ENCODE results near the gene TNFRSF25. TPM values are rescaled to one million over a fixed set of nuclear protein-coding genes. Genes with fewer than 3 reads are reported as not detected.
A peak's percentile ranks its signal among the peaks of the same experiment; 100 is the strongest.

The TNFRSF25 gene
- total and polyA plus RNA-seq, 9 of the 15 experiments (the other 6 are each of a cell fraction or from before 2014, with no cell fraction given), result 0.24 to 0.49 TPM; not detected in 7

DNA sequence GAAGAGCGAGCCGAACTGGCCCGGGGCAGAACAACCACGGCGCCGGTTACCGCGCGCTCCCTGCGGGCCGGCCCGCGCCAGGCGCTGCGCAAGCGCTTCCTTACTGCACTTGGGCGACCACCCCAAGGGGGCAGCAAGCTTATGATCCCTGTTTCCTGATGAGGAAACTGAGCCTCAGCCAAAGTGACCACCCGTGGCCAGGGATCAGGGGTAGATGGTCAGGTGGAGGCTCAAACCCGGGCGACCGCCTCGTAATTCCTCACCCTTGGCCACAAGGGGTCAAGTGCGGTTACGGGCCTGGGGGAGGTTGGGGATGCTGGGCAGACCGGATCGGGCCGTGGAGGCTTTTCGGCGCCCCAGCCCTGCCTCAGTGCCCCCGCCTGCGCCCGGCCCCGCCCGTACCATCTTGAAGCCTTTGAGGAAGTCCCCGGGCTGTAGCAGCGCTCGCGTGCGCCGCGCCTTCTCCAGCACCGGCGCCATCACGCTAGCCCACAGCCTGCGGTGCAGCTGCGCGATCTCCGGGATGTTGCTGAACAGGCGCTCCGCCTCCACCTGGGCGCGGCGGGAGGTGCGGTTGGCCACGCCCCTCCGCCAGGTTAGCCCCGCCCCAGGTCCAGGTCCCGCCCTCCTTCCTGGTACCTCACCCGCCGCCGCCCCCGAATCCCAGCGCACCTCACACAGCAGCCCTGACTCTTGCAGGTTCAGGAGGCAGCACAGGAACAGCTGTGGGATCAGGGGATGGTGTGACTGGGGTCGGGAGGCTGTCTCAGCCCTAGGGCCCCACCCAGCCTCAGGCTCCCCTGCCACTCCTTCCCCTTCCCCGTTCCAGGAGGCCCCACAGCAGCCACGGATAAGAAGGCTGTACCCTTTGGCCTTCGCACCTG lies 5.4 kb upstream of the TNFRSF25 start (continued):
- TF ChIP-seq PCBP1 (IDR thresholded peaks at IDR 0.05; ENCODE audit: low read depth, low read length, poor library complexity, severe bottlenecking) (peak; percentile 28), MYC (IDR thresholded peaks at IDR 0.05; ENCODE audit: low read depth, low read length) (no peak), MYC (CRISPR knock-in tag; IDR thresholded peaks at IDR 0.05; ENCODE audit: borderline replicate concordance, low read depth) (no peak), SP1 (CRISPR knock-in tag; IDR thresholded peaks at IDR 0.05) (peak; percentile 58), NFIX (CRISPR knock-in tag; IDR thresholded peaks at IDR 0.05; ENCODE audit: low read depth) (no peak), ARID2 (IDR thresholded peaks at IDR 0.05) (no peak), TFAP4 (CRISPR knock-in tag; IDR thresholded peaks at IDR 0.05; ENCODE audit: borderline replicate concordance) (peak; percentile 68), SPI1 (IDR thresholded peaks at IDR 0.05; ENCODE audit: borderline replicate concordance, low read depth, low read length) (peak; percentile 49; the same call in 1 of the 2 replicates)
- TF ChIP-seq, protein P1, sequence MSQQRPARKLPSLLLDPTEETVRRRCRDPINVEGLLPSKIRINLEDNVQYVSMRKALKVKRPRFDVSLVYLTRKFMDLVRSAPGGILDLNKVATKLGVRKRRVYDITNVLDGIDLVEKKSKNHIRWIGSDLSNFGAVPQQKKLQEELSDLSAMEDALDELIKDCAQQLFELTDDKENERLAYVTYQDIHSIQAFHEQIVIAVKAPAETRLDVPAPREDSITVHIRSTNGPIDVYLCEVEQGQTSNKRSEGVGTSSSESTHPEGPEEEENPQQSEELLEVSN (IDR thresholded peaks at IDR 0.05; ENCODE audit: borderline replicate concordance in 1 of 2, extremely low read depth in 1 of 2, insufficient read depth in 1 of 2, insufficient read length in 1 of 2, low read depth in 1 of 2, low read length in 1 of 2, poor library complexity in 1 of 2, severe bottlenecking in 1 of 2), result peak in 1 of 2 experiments; percentile 72
- TF ChIP-seq, protein P2, sequence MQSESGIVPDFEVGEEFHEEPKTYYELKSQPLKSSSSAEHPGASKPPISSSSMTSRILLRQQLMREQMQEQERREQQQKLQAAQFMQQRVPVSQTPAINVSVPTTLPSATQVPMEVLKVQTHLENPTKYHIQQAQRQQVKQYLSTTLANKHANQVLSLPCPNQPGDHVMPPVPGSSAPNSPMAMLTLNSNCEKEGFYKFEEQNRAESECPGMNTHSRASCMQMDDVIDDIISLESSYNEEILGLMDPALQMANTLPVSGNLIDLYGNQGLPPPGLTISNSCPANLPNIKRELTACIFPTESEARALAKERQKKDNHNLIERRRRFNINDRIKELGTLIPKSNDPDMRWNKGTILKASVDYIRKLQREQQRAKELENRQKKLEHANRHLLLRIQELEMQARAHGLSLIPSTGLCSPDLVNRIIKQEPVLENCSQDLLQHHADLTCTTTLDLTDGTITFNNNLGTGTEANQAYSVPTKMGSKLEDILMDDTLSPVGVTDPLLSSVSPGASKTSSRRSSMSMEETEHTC (IDR thresholded peaks at IDR 0.05), result no peak
- TF ChIP-seq, protein P3, sequence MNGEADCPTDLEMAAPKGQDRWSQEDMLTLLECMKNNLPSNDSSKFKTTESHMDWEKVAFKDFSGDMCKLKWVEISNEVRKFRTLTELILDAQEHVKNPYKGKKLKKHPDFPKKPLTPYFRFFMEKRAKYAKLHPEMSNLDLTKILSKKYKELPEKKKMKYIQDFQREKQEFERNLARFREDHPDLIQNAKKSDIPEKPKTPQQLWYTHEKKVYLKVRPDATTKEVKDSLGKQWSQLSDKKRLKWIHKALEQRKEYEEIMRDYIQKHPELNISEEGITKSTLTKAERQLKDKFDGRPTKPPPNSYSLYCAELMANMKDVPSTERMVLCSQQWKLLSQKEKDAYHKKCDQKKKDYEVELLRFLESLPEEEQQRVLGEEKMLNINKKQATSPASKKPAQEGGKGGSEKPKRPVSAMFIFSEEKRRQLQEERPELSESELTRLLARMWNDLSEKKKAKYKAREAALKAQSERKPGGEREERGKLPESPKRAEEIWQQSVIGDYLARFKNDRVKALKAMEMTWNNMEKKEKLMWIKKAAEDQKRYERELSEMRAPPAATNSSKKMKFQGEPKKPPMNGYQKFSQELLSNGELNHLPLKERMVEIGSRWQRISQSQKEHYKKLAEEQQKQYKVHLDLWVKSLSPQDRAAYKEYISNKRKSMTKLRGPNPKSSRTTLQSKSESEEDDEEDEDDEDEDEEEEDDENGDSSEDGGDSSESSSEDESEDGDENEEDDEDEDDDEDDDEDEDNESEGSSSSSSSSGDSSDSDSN (IDR thresholded peaks at IDR 0.05; ENCODE audit: borderline replicate concordance in 1 of 2, low read depth in 2 of 2, low read length in 2 of 2), result peak in 1 of 2 experiments; percentile 8; a peak in 1 of 4 replicates
